22Rv1 (cell line): ENCODE measurements around the gene WDFY4.

ENCODE experiments used
- CTCF ChIP-seq: fragments of 450-650 bp; IDR thresholded peaks from 2 replicates; pipeline ENCODE4 v1.5.1; 2017; ENCODE audit warnings: mild to moderate bottlenecking
- ZFX ChIP-seq: fragments of 450-650 bp; IDR thresholded peaks from 2 replicates; pipeline ENCODE4 v1.6.1; 2017; ENCODE audit warnings: antibody characterized with exemption, borderline replicate concordance

GRCh38 chr10:48762064-48763042 lies 77.7 kb downstream of the WDFY4 start:
- TF ChIP-seq CTCF (no peak), ZFX (no peak)
